Liver (tissue), 9 donors: ENCODE data around the gene IFNA5. TPM values are rescaled to one million over a fixed set of nuclear protein-coding genes. Genes with fewer than 3 reads are reported as not detected.

ENCODE experiments used
- DNase-seq: peaks from one replicate; pipeline ENCODE4 v3.0.0-alpha.2; 2017; ENCODE audit warnings: low spot score
- H3K27ac ChIP-seq, 2 donors: one replicate each; pipeline ENCODE4 v1.7.0; 2013; ENCODE audit warnings: inconsistent platforms in 2 of 2, low read length in 2 of 2, control low read depth in 1 of 2, low read depth in 1 of 2, mild to moderate bottlenecking in 1 of 2
- H3K27me3 ChIP-seq, 4 donors: one replicate each; pipeline versions ENCODE4 v1.6.1 to v1.7.0; 2013; ENCODE audit warnings: low read length in 3 of 4, inconsistent platforms in 1 of 4, mild to moderate bottlenecking in 1 of 4, moderate library complexity in 1 of 4; ENCODE audit not compliant: control insufficient read depth in 4 of 4, insufficient read depth in 4 of 4
- H3K36me3 ChIP-seq, 4 donors: one replicate each; pipeline versions ENCODE4 v1.6.1 to v1.7.0; 2013; ENCODE audit warnings: low read length in 3 of 4, mild to moderate bottlenecking in 3 of 4, low read depth in 1 of 4, moderate library complexity in 1 of 4; ENCODE audit not compliant: control insufficient read depth in 4 of 4, insufficient read depth in 3 of 4
- H3K4me1 ChIP-seq, 4 donors: one replicate each; pipeline versions ENCODE4 v1.6.1 to v1.7.0; 2013; ENCODE audit warnings: low read length in 3 of 4, mild to moderate bottlenecking in 3 of 4, moderate library complexity in 1 of 4; ENCODE audit not compliant: control insufficient read depth in 4 of 4, insufficient read depth in 4 of 4
- H3K4me3 ChIP-seq, 3 donors: one replicate each; pipeline versions ENCODE4 v1.6.1 to v1.7.0; 2013; ENCODE audit warnings: low read length in 3 of 3, control low read depth in 1 of 3, low read depth in 1 of 3, mild to moderate bottlenecking in 1 of 3
- H3K9ac ChIP-seq, 2 donors: one replicate each; pipeline ENCODE4 v1.7.0; 2013; ENCODE audit warnings: low read length in 2 of 2, mild to moderate bottlenecking in 2 of 2, moderate library complexity in 2 of 2, control low read depth in 1 of 2, low read depth in 1 of 2
- H3K9me3 ChIP-seq, 4 donors: one replicate each; pipeline versions ENCODE4 v1.6.1 to v1.7.0; 2013; ENCODE audit warnings: low read length in 3 of 4; ENCODE audit not compliant: control insufficient read depth in 4 of 4
- CTCF ChIP-seq: fragments of 150-350 bp; IDR thresholded peaks from 2 replicates; pipeline ENCODE4 v1.5.1; 2017; ENCODE audit warnings: improper control_type of control experiment, low read depth, low read length; ENCODE audit not compliant: missing input control
- FOXA1 ChIP-seq: IDR thresholded peaks from 2 replicates; pipeline ENCODE4 v1.6.1; 2016; ENCODE audit warnings: antibody characterized with exemption
- FOXA2 ChIP-seq: IDR thresholded peaks from 2 replicates; pipeline ENCODE4 v1.6.1; 2016; ENCODE audit warnings: antibody characterized with exemption
- GABPA ChIP-seq, 2 donors: IDR thresholded peaks in 1 of 2; conservative IDR thresholded peaks in 1 of 2; 2 replicates each; pipeline ENCODE4 v1.6.1; 2016; ENCODE audit warnings: antibody characterized with exemption in 2 of 2, mild to moderate bottlenecking in 1 of 2, moderate library complexity in 1 of 2
- HNF4A ChIP-seq, 2 donors: conservative IDR thresholded peaks; 2 replicates each; pipeline ENCODE4 v1.6.1; 2016; ENCODE audit warnings: antibody characterized with exemption in 2 of 2, mild to moderate bottlenecking in 2 of 2
- HNF4G ChIP-seq: IDR thresholded peaks from 2 replicates; pipeline ENCODE4 v1.6.1; 2016; ENCODE audit warnings: antibody characterized with exemption
- JUND ChIP-seq, 2 donors: IDR thresholded peaks; 2 replicates each; pipeline ENCODE4 v1.6.1; 2016; ENCODE audit warnings: antibody characterized with exemption in 2 of 2
- MAX ChIP-seq: IDR thresholded peaks from 2 replicates; pipeline ENCODE4 v1.6.1; 2016; ENCODE audit warnings: antibody characterized with exemption
- NR2F2 ChIP-seq: IDR thresholded peaks from 2 replicates; pipeline ENCODE4 v1.6.1; 2016; ENCODE audit warnings: antibody characterized with exemption
- RAD21 ChIP-seq, 2 donors: IDR thresholded peaks; 2 replicates each; pipeline ENCODE4 v1.6.1; 2016; ENCODE audit warnings: antibody characterized with exemption in 2 of 2, mild to moderate bottlenecking in 2 of 2
- REST ChIP-seq: IDR thresholded peaks from 2 replicates; pipeline ENCODE4 v1.6.1; 2016; ENCODE audit warnings: antibody characterized with exemption, mild to moderate bottlenecking
- RXRA ChIP-seq, 2 donors: IDR thresholded peaks; 2 replicates each; pipeline ENCODE4 v1.6.1; 2017 to 2018; ENCODE audit warnings: antibody characterized with exemption in 2 of 2, mild to moderate bottlenecking in 1 of 2
- TAF1 ChIP-seq: conservative IDR thresholded peaks from 2 replicates; pipeline ENCODE4 v1.6.1; 2016; ENCODE audit warnings: antibody characterized with exemption, mild to moderate bottlenecking
- YY1 ChIP-seq: IDR thresholded peaks from 2 replicates; pipeline ENCODE4 v1.6.1; 2016; ENCODE audit warnings: antibody characterized with exemption, mild to moderate bottlenecking
- WGBS: extraction: QIAGEN DNeasy Blood & Tissue Kit; methylation state at CpG from one replicate; pipeline ENCODE4 v1.1.7; 2013; 5-methylcytosine and 5-hydroxymethylcytosine counted together
- polyA plus RNA-seq, 2 donors: library from polyadenylated mRNA; stranded (reverse) in 1 of 2; unstranded in 1 of 2; fragments of 200-250 nt in 1 of 2; fragments of >200 nt in 1 of 2; fragmentation: Nextera tagmentation in 1 of 2; extraction: Ambion mirVana in 1 of 2; gene quantifications; one replicate each; pipeline versions ENCODE4 v1.2.1 to v1.2.3, GENCODE V29; 2013 to 2015
- total RNA-seq, 2 donors: library from RNA; depleted of rRNA; stranded (reverse); fragments of >200 nt; gene quantifications; one replicate each; pipeline ENCODE4 v1.2.3, GENCODE V29; 2014
- TF ChIP-seq, protein P1 (sequence below): IDR thresholded peaks from 2 replicates; pipeline ENCODE4 v1.6.1; 2016; ENCODE audit warnings: antibody characterized with exemption
- TF ChIP-seq, protein P2 (sequence below): IDR thresholded peaks from 2 replicates; pipeline ENCODE4 v1.6.1; 2016; ENCODE audit warnings: antibody characterized with exemption
- donor health status: healthy.
- donor health status: healthy.
- donor health status: healthy.
- donor health status: healthy.
- donor health status: healthy.

IFNA5 gene
- total and polyA plus RNA-seq, 4 donors = 0.25 TPM; not detected in 3

DNA sequence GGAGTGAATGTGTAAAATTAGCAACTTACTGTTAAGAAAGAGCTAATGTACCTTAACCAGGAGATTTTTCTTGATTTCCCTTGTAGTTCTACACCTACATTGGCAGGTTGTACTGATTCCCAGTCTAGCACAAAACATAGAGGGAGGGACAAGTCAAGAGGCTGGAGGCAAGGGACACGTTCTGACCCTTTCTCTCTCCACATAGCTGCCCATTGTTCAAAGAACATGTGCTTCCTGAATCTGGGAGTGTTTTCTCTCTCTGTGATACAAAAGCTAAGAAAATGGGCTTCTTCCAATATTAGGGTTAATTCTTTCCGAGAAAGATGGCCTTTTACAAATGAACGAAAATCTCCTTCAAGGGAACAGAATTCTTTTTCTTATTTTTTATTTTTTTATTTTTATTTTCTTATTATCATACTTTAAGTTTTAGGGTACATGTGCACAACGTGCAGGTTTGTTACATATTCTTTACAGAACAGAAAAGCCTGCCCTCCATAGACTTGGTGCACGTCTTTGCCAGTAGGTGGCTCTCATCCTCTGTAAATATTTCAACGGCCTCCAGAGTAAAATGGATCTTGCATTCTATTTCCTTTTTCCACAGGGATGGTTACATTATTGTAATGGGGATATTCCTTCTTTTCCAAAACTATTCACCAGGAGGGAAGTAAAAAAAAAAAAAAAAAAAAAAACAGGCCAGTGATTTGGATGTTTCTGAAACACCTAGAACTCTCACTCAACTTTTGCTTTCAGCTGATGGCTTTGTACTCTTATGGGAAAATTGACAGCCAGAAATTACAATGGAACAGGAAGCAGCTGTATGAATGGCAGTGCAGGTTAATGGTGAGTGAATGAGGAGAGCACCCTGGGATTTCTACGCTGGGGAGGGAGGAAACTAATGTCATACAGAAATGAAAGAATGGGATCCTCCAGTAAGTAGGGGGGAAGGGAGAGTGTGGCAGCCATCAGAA is 13.1 kb upstream of the IFNA5 start:
- no peaks in the 10 kb centered on the region for H3K27me3 ChIP-seq
- TF ChIP-seq RXRA (IDR thresholded peaks at IDR 0.05) (no peak), YY1 (peak; percentile 36), CTCF (peak; percentile 62), RAD21 (IDR thresholded peaks at IDR 0.05) (peak; percentile 75 to 76), REST (no peak)
- H3K9ac ChIP-seq = no peak overlapping the region
- no peak for DNase-seq
- 28% methylated on average over 7 of the region's 7 CpGs for WGBS
- H3K4me1 ChIP-seq = peaks cover 6 to 20% (median 16%) of the 10 kb centered on the region in 4 donors
- no peak overlapping the region for H3K4me3 ChIP-seq
- no peaks in the 10 kb centered on the region for H3K9me3 ChIP-seq
- H3K27ac ChIP-seq = no peak overlapping the region
- H3K36me3 ChIP-seq = peaks cover 2 to 5% (median 3%) of the 10 kb centered on the region in 4 donors

- Histone ChIP-seq H3K9me3 (no peaks in the 10 kb centered on the region), H3K9ac (no peak overlapping the region), H3K4me3 (no peak overlapping the region), H3K4me1 (peaks cover 6 to 20% (median 16%) of the 10 kb centered on the region in 4 donors), H3K36me3 (no peaks in the 10 kb centered on the region), H3K27me3 (no peaks in the 10 kb centered on the region), H3K27ac (no peak overlapping the region)
- no peak for DNase-seq
- 11% methylated on average over 3 of the region's 3 CpGs for WGBS
- no peak for TF ChIP-seq RAD21 (IDR thresholded peaks at IDR 0.05)
- no peak for TF ChIP-seq RXRA (IDR thresholded peaks at IDR 0.05)
- TF ChIP-seq, protein P1, sequence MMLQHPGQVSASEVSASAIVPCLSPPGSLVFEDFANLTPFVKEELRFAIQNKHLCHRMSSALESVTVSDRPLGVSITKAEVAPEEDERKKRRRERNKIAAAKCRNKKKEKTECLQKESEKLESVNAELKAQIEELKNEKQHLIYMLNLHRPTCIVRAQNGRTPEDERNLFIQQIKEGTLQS = no peak
- TF ChIP-seq JUND (IDR thresholded peaks at IDR 0.05) = no peak
- TF ChIP-seq NR2F2 = no peak
- no peak for TF ChIP-seq FOXA1
- no peak for TF ChIP-seq TAF1
- TF ChIP-seq REST = no peak
- no peak for TF ChIP-seq HNF4A (conservative IDR thresholded peaks at IDR 0.05)
- TF ChIP-seq HNF4G = no peak
- TF ChIP-seq CTCF = no peak
- TF ChIP-seq MAX = no peak
- TF ChIP-seq FOXA2 = no peak
- TF ChIP-seq YY1 = no peak
- no peak for TF ChIP-seq GABPA (IDR thresholded peaks at IDR 0.05 in 1 of 2, conservative IDR thresholded peaks at IDR 0.05 in 1 of 2)
- TF ChIP-seq, protein P2, sequence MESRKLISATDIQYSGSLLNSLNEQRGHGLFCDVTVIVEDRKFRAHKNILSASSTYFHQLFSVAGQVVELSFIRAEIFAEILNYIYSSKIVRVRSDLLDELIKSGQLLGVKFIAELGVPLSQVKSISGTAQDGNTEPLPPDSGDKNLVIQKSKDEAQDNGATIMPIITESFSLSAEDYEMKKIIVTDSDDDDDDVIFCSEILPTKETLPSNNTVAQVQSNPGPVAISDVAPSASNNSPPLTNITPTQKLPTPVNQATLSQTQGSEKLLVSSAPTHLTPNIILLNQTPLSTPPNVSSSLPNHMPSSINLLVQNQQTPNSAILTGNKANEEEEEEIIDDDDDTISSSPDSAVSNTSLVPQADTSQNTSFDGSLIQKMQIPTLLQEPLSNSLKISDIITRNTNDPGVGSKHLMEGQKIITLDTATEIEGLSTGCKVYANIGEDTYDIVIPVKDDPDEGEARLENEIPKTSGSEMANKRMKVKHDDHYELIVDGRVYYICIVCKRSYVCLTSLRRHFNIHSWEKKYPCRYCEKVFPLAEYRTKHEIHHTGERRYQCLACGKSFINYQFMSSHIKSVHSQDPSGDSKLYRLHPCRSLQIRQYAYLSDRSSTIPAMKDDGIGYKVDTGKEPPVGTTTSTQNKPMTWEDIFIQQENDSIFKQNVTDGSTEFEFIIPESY = no peak
Measured at GRCh38 chr9:21316860-21317259, 11.7 kb upstream of the IFNA5 start.
